Subcutaneous abdominal adipose tissue (tissue), 5 donors: Measurements from ENCODE around the gene MACROD2.
"Not testable (repeated sequence)": the region's sequence is repeated elsewhere in the genome, so short reads cannot be mapped to it uniquely, and the experiment has no call there.

Experiments
- H3K27ac ChIP-seq: one replicate; pipeline ENCODE4 v1.7.0; 2013; ENCODE audit warnings: low read depth, mild to moderate bottlenecking, inconsistent platforms, low read length, moderate library complexity
- H3K27me3 ChIP-seq, 5 donors: one replicate each; pipeline ENCODE4 v1.7.0; 2013; ENCODE audit warnings: low read length in 5 of 5, inconsistent platforms in 1 of 5; ENCODE audit not compliant: control insufficient read depth in 5 of 5, insufficient read depth in 4 of 5
- H3K36me3 ChIP-seq, 5 donors: one replicate each; pipeline ENCODE4 v1.7.0; 2013; ENCODE audit warnings: low read length in 5 of 5; ENCODE audit not compliant: control insufficient read depth in 5 of 5, insufficient read depth in 5 of 5
- H3K4me1 ChIP-seq, 5 donors: one replicate each; pipeline ENCODE4 v1.7.0; 2013; ENCODE audit warnings: low read length in 5 of 5, mild to moderate bottlenecking in 3 of 5, moderate library complexity in 1 of 5; ENCODE audit not compliant: control insufficient read depth in 5 of 5, insufficient read depth in 5 of 5
- H3K4me3 ChIP-seq, 5 donors: one replicate each; pipeline ENCODE4 v1.7.0; 2013; ENCODE audit warnings: low read length in 5 of 5, low read depth in 1 of 5
- H3K9ac ChIP-seq, 5 donors: one replicate each; pipeline ENCODE4 v1.7.0; 2013; ENCODE audit warnings: low read length in 5 of 5, mild to moderate bottlenecking in 4 of 5, moderate library complexity in 3 of 5
- H3K9me3 ChIP-seq, 5 donors: one replicate each; pipeline ENCODE4 v1.7.0; 2013; ENCODE audit warnings: low read length in 5 of 5; ENCODE audit not compliant: control insufficient read depth in 5 of 5
- donor health status: healthy.
- donor health status: healthy.
- donor health status: healthy.
- donor health status: healthy.
- donor health status: healthy.

Gene MACROD2

DNA sequence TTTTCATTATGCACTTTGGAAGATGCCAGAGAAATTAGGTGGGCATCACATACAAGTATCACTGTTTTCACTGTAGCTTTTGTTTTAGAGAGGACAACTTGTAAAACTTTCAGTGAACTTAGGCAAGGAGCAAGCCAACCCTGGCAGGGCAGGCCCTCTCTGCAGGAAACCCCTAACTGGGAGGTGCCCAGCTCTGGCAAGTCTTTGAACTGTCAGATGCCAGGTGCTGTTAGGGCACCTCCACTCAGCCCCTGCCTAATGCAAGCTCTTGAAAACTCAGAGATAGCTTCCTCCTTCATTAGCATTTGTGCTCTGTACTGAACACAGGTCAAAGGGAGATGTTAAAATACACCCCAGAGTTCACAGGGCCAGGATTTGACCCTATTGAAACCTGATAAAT, 1116.3 kb downstream of the MACROD2 start:
- Histone ChIP-seq H3K4me1 (no peaks in the 10 kb centered on the region), H3K4me3 (no peak overlapping the region), H3K9me3 (no peaks in the 10 kb centered on the region), H3K9ac (no peak overlapping the region), H3K27ac (no peak overlapping the region), H3K27me3 (no peaks in the 10 kb centered on the region), H3K36me3 (no peaks in the 10 kb centered on the region)

DNA sequence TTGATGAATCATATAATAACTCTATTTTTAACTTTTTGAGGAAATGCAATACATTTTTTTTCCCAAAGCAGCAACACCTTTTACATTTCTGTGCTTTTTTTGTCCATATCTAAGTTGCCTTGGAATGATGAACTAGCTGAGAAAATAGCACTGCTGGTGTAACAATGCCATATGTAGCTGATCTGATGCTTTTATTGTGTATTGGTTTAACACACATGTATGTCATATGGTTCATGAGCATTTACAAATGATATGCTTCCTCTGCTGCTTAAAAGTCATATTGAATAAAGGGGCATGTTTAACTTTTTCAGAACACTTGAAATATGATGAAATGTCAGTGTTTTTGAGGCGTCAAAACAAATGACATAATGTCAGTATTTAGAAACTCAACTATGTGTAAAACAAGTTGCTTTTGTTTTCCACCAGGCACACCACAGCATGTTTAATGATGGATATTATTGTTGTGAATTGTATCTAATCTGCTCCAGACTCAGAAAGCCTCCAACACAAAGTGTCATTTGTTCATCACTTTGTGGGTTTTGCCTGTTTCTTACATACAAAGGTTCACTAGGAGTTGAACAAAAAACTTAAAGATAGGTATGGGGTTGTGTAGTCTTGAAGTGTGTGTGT, 1117.9 kb downstream of the MACROD2 start:
- Histone ChIP-seq H3K4me3 (no peak overlapping the region), H3K4me1 (no peaks in the 10 kb centered on the region), H3K36me3 (no peaks in the 10 kb centered on the region), H3K27ac (no peak overlapping the region), H3K27me3 (no peaks in the 10 kb centered on the region), H3K9ac (no peak overlapping the region), H3K9me3 (no peaks in the 10 kb centered on the region)

DNA sequence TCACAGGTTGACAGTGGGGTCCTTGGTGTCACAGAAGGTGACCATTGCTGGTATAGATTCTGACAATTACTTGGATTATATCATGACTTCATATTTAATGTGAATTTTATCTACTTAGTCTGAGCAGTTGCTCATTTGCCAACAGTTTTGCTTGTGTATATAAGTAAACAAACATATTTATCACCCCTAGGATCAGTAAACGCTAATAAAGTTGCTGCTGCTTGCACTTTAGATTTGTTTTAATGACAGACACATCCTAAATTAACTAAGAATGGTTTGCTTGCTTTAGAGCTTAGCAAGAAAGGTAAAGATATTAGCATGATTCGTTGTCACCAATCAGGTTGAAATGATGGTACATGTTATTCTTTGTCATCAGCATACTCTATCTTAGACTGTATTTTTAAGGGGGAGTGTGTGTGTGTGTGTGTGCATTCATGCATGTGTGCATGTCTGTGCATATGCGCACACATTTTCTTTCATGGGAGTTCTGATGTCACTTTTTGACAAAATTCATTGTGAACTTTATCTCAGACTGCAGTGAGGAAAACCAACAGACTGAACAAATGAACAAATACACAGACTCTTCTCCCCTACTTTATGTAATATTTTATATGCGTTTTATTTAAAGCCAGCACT, 1124.7 kb downstream of the MACROD2 start:
- no peaks in the 10 kb centered on the region for H3K9me3 ChIP-seq
- H3K27me3 ChIP-seq, result no peaks in the 10 kb centered on the region
- no peaks in the 10 kb centered on the region for H3K36me3 ChIP-seq
- H3K9ac ChIP-seq, result no peak overlapping the region
- no peaks in the 10 kb centered on the region for H3K4me1 ChIP-seq
- no peak overlapping the region for H3K27ac ChIP-seq
- H3K4me3 ChIP-seq, result no peak overlapping the region

DNA sequence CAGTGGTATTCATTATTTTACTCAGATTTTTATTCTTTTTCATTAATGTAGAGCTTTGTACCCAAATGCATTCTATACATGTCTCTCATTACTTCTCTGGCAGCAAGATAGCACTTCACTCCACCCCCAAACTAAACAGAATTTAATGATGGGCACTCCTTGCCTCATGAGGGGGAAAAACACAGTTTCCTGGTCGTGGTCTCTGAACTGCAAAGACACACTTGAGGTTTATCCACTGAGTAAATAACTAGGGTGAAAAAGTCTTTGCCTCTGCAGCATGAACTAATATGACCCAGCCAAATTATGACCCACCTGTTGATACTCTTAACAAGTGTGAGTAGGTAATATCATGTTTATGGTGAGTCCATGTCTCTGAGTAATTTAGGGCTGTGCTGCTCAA, 1127.3 kb downstream of the MACROD2 start:
- no peaks in the 10 kb centered on the region for H3K9me3 ChIP-seq
- no peak overlapping the region for H3K4me3 ChIP-seq
- no peak overlapping the region for H3K9ac ChIP-seq
- H3K4me1 ChIP-seq, result no peaks in the 10 kb centered on the region
- no peaks in the 10 kb centered on the region for H3K36me3 ChIP-seq
- no peaks in the 10 kb centered on the region for H3K27me3 ChIP-seq
- H3K27ac ChIP-seq, result no peak overlapping the region

DNA sequence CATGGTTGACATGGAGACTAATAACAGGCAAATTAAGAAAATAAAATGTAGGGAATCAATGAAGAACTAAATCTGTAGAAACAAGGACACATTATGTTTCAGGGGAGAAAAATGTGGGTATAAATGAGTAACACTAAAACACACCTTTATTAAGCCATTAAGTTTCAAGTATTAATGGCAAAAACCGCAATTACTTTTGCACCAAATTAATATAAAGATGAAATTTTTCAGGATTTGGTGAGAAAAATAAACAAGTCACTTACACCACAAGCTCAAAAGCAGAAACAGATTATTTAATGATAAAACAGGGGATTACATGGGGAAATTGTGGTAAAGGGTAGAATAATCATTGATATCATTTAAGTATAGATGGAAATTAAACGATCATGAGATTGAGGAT, 1135.9 kb downstream of the MACROD2 start:
- H3K27ac ChIP-seq, result no peak overlapping the region
- H3K36me3 ChIP-seq, result no peaks in the 10 kb centered on the region
- no peaks in the 10 kb centered on the region for H3K9me3 ChIP-seq
- H3K4me3 ChIP-seq, result no peak overlapping the region
- H3K27me3 ChIP-seq, result no peaks in the 10 kb centered on the region
- no peaks in the 10 kb centered on the region for H3K4me1 ChIP-seq
- H3K9ac ChIP-seq, result no peak overlapping the region

DNA sequence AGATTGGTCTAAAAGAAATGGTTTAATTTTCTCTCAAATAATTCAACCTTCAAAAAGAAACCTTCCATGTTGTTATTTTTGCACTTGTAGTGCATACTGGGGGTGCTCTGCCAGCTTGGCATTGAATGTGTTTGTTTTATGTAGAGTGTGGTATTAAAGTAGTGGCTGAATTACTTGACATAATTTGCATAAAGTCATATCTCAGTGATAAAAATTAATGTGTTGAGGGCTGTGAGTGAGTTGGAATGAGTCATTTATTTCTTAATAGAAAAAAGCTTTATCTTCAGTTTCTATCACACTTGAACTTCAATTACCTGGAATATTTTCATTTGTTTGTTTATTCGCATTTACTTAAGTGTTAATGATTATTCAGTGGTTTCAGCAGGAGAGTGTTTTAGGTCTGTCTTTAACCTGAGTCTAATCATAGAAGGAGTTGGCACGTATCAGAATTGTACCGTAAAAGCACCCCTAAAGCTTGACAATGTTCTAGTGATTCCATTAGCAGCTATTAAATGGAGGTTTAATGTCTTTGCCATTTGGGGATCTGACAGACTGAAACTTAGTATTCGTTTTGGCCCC, 1143.3 kb downstream of the MACROD2 start:
- H3K27ac ChIP-seq, result no peak overlapping the region
- H3K9ac ChIP-seq, result no peak overlapping the region
- H3K4me1 ChIP-seq, result no peaks in the 10 kb centered on the region
- H3K9me3 ChIP-seq, result no peaks in the 10 kb centered on the region
- no peaks in the 10 kb centered on the region for H3K36me3 ChIP-seq
- no peak overlapping the region for H3K4me3 ChIP-seq
- no peaks in the 10 kb centered on the region for H3K27me3 ChIP-seq

DNA sequence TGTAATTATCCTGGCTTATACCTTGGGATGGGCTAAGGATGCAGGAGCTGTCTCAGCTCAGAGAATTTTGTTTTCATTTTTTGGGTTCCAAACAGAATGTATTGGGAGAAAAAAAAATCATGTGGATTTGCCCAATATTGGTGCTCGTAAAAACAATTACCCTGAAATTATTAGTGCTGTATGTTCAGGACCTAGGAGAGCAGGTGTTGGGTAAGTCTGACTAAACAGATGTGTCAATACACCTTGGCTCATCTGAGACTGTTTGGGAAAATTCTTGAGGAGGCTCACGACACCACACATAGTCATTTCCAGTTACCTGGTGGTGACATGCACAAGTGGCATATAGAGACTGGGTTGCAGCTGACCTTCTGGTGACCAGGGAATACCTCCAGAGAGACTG, 1144.2 kb downstream of the MACROD2 start:
- Histone ChIP-seq H3K4me3 (no peak overlapping the region), H3K27ac (no peak overlapping the region), H3K4me1 (no peaks in the 10 kb centered on the region), H3K9me3 (no peaks in the 10 kb centered on the region), H3K36me3 (no peaks in the 10 kb centered on the region), H3K9ac (no peak overlapping the region), H3K27me3 (no peaks in the 10 kb centered on the region)

DNA sequence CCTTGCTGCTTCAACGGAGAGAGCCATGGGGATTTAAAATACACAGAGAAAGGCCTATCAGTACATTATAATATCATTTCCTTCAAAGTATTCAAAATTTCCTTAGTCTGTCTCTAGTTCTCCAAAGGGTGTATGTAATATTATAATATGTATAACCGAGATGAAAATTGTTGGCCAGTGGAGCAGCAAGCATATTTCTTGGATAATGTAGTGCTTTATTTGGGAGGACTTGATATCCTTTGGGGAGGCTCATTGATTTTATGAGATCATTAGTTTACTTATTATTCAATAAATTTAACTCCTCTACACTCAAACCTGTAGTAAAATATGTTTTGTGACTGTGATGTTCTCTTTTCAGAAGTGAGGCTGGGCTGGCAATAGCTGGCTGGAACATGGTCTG, 1145.0 kb downstream of the MACROD2 start:
- no peaks in the 10 kb centered on the region for H3K4me1 ChIP-seq
- H3K36me3 ChIP-seq, result no peaks in the 10 kb centered on the region
- no peak overlapping the region for H3K4me3 ChIP-seq
- no peaks in the 10 kb centered on the region for H3K9me3 ChIP-seq
- no peaks in the 10 kb centered on the region for H3K27me3 ChIP-seq
- no peak overlapping the region for H3K27ac ChIP-seq
- no peak overlapping the region for H3K9ac ChIP-seq

DNA sequence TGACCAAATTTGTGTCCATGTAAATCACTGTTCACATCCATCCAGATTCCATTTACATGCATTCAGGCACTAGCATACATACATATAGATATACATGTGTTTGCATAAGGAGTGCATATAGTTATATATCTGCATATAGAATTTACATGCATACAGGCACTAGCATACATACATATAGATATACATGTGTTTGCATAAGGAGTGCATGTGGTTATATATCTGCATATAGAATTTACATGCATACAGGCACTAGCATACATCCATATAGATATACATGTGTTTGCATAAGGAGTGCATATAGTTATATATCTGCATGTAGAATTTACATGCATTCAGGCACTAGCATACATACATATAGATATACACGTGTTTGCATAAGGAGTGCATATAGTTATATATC, 1145.6 kb downstream of the MACROD2 start:
- not testable (repeated sequence) for H3K4me3 ChIP-seq, H3K27me3 ChIP-seq, H3K27ac ChIP-seq, H3K9ac ChIP-seq, H3K4me1 ChIP-seq, H3K36me3 ChIP-seq, H3K9me3 ChIP-seq

DNA sequence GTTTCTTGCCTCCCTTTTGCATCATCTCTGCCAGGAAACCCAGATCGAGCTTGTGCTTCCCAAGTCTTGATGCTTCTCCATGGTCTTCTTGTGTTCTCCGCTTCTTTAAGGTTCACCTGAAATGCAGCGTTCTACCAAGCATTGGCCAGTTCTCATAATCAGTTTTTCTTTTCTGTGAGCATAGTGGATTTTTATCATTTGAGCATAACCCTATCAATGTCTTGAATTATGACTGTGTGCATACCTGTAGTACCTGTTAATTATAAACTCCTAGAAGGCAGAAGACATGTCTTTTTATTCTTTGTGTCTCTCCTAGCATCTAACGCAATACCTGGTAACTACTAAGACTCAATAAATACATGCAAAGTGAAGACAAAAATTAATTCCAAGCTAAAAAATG, 1146.5 kb downstream of the MACROD2 start:
- Histone ChIP-seq H3K9me3 (no peaks in the 10 kb centered on the region), H3K27me3 (no peaks in the 10 kb centered on the region), H3K4me3 (no peak overlapping the region), H3K27ac (no peak overlapping the region), H3K4me1 (no peaks in the 10 kb centered on the region), H3K36me3 (no peaks in the 10 kb centered on the region), H3K9ac (no peak overlapping the region)
